GM21786 (cell line): Measurements from ENCODE around the gene PHF21B.

ENCODE experiments used
- ATAC-seq: cut with Tn5 transposase; IDR thresholded peaks from one replicate; pipeline ENCODE4 v1.9.1; 2021; ENCODE audit not compliant: unreplicated experiment

PHF21B gene

GRCh38 chr22:44895296-44896055, 114.3 kb downstream of the PHF21B start:
- ATAC-seq: no peak

GRCh38 chr22:44894782-44895181, 115.0 kb downstream of the PHF21B start:
- ATAC-seq: no peak

GRCh38 chr22:44894321-44894720, 115.5 kb downstream of the PHF21B start:
- no peak for ATAC-seq

GRCh38 chr22:44893731-44894080, 116.1 kb downstream of the PHF21B start:
- no peak for ATAC-seq

GRCh38 chr22:44892803-44893730, 116.7 kb downstream of the PHF21B start:
- no peak for ATAC-seq

- no peak for ATAC-seq
Measured at GRCh38 chr22:44892243-44892642, 117.6 kb downstream of the PHF21B start.

GRCh38 chr22:44891791-44892190, 118.0 kb downstream of the PHF21B start:
- no peak for ATAC-seq

GRCh38 chr22:44891293-44891747, 118.5 kb downstream of the PHF21B start:
- ATAC-seq: no peak

GRCh38 chr22:44890416-44891292, 119.2 kb downstream of the PHF21B start:
- ATAC-seq: no peak

GRCh38 chr22:44889255-44889878, 120.4 kb downstream of the PHF21B start:
- no peak for ATAC-seq

GRCh38 chr22:44888491-44889254, 121.1 kb downstream of the PHF21B start:
- no peak for ATAC-seq

- ATAC-seq: no peak
Measured at GRCh38 chr22:44887941-44888366, 121.9 kb downstream of the PHF21B start.

GRCh38 chr22:44885806-44886360, 123.9 kb downstream of the PHF21B start:
- no peak for ATAC-seq

- no peak for ATAC-seq
Measured at GRCh38 chr22:44884968-44885805, 124.6 kb downstream of the PHF21B start.

- no peak for ATAC-seq
Measured at GRCh38 chr22:44884562-44884961, 125.2 kb downstream of the PHF21B start.

- no peak for ATAC-seq
Measured at GRCh38 chr22:44883011-44883421, 126.8 kb downstream of the PHF21B start.

GRCh38 chr22:44882226-44882905, 127.4 kb downstream of the PHF21B start:
- ATAC-seq: no peak

- ATAC-seq: no peak
Measured at GRCh38 chr22:44881624-44882023, 128.2 kb downstream of the PHF21B start.
